ENCODE results near the gene C19orf33. TPM values are rescaled to one million over a fixed set of nuclear protein-coding genes. Genes with fewer than 3 reads are reported as not detected.

Gene C19orf33
- total RNA-seq, 1 experiment from 2014 or later = 135 TPM

- ChIA-PET CTCF (no interaction called here), POLR2A (interaction anchor here (1.8 kb wide), 1 partner anchor 67 kb away, joined by 5 read pairs; the partner anchor contains the start of gene SPINT2), RAD21 (ENCODE audit: low non-redundant PET in 1 of 2, low total read pairs in 2 of 2, uncharacterized antibody in 2 of 2, unreplicated experiment in 2 of 2) (no interaction called here)
- Histone ChIP-seq H3K27ac (ENCODE audit: low read depth, low read length) (no peak overlapping the region), H3K36me3 (ENCODE audit: control insufficient read depth in 1 of 2, insufficient read depth in 2 of 2, low read length in 2 of 2) (peaks cover 5 to 15% of the 10 kb centered on the region in 2 experiments; a peak in 3 of 4 replicates), H3K4me2 (ENCODE audit: low read length) (no peak overlapping the region), H2AFZ (ENCODE audit: low read depth, low read length, poor library complexity, severe bottlenecking) (no peak overlapping the region), H3K79me2 (ENCODE audit: insufficient read depth, low read length) (no peaks in the 10 kb centered on the region), H3K9me2 (ENCODE audit: insufficient read depth) (no peaks in the 10 kb centered on the region), H3K9ac (ENCODE audit: low read length) (no peak overlapping the region), H3K9me3 (ENCODE audit: control insufficient read depth in 1 of 2, insufficient read depth in 1 of 2, low read depth in 1 of 2, low read length in 2 of 2) (no peaks in the 10 kb centered on the region), H4K20me1 (ENCODE audit: insufficient read depth) (no peaks in the 10 kb centered on the region), H3K4me3 (replicated peaks in 1 of 2; ENCODE audit: low read depth in 1 of 2, low read length in 2 of 2) (no peak overlapping the region), H3K4me1 (ENCODE audit: control insufficient read depth in 1 of 2, insufficient read depth in 2 of 2, low read length in 2 of 2) (peaks cover 0 to 16% of the 10 kb centered on the region in 2 experiments; a peak in 2 of 4 replicates), H3K27me3 (ENCODE audit: insufficient read depth, low read length) (no peaks in the 10 kb centered on the region)
- ATAC-seq (no peak), DNase-seq (ENCODE audit: low read depth, low spot score) (no peak)
- BruUV-seq (replicated peaks) = no TSS peak
- TF ChIP-seq ZBTB33 (IDR thresholded peaks at IDR 0.05; ENCODE audit: extremely low read depth, insufficient replicate concordance, low read length) = no peak
- no peak for TF ChIP-seq EZH2phosphoT487 (IDR thresholded peaks at IDR 0.05; ENCODE audit: borderline replicate concordance)
- TF ChIP-seq POLR2A (IDR thresholded peaks at IDR 0.05; ENCODE audit: borderline replicate concordance, extremely low read depth, insufficient read depth, insufficient read length) = no peak
- no peak for TF ChIP-seq ZNF274 (IDR thresholded peaks at IDR 0.05; ENCODE audit: low read depth, low read length)
- no peak for TF ChIP-seq SRF (IDR thresholded peaks at IDR 0.05; ENCODE audit: low read depth)
- TF ChIP-seq, protein P1, sequence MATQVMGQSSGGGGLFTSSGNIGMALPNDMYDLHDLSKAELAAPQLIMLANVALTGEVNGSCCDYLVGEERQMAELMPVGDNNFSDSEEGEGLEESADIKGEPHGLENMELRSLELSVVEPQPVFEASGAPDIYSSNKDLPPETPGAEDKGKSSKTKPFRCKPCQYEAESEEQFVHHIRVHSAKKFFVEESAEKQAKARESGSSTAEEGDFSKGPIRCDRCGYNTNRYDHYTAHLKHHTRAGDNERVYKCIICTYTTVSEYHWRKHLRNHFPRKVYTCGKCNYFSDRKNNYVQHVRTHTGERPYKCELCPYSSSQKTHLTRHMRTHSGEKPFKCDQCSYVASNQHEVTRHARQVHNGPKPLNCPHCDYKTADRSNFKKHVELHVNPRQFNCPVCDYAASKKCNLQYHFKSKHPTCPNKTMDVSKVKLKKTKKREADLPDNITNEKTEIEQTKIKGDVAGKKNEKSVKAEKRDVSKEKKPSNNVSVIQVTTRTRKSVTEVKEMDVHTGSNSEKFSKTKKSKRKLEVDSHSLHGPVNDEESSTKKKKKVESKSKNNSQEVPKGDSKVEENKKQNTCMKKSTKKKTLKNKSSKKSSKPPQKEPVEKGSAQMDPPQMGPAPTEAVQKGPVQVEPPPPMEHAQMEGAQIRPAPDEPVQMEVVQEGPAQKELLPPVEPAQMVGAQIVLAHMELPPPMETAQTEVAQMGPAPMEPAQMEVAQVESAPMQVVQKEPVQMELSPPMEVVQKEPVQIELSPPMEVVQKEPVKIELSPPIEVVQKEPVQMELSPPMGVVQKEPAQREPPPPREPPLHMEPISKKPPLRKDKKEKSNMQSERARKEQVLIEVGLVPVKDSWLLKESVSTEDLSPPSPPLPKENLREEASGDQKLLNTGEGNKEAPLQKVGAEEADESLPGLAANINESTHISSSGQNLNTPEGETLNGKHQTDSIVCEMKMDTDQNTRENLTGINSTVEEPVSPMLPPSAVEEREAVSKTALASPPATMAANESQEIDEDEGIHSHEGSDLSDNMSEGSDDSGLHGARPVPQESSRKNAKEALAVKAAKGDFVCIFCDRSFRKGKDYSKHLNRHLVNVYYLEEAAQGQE (IDR thresholded peaks at IDR 0.05; ENCODE audit: low read depth) = no peak
- TF ChIP-seq JUND (IDR thresholded peaks at IDR 0.05) = no peak
- no peak for TF ChIP-seq SP1 (IDR thresholded peaks at IDR 0.05; ENCODE audit: low read depth)
- no peak for TF ChIP-seq EGR1 (IDR thresholded peaks at IDR 0.05; ENCODE audit: low read depth)
- no peak for TF ChIP-seq ZFX (IDR thresholded peaks at IDR 0.05)
- TF ChIP-seq YY1 (IDR thresholded peaks at IDR 0.05; ENCODE audit: extremely low read depth, insufficient replicate concordance, low read depth, low read length) = no peak
- TF ChIP-seq POLR2AphosphoS5 (IDR thresholded peaks at IDR 0.05; ENCODE audit: low read depth, low read length) = no peak
- TF ChIP-seq CEBPB (IDR thresholded peaks at IDR 0.05; ENCODE audit: low read depth) = no peak
- TF ChIP-seq FOSL1 (IDR thresholded peaks at IDR 0.05; ENCODE audit: low read depth) = no peak
- no peak for TF ChIP-seq SIN3A (IDR thresholded peaks at IDR 0.05; ENCODE audit: low read depth)
- TF ChIP-seq, protein P2, sequence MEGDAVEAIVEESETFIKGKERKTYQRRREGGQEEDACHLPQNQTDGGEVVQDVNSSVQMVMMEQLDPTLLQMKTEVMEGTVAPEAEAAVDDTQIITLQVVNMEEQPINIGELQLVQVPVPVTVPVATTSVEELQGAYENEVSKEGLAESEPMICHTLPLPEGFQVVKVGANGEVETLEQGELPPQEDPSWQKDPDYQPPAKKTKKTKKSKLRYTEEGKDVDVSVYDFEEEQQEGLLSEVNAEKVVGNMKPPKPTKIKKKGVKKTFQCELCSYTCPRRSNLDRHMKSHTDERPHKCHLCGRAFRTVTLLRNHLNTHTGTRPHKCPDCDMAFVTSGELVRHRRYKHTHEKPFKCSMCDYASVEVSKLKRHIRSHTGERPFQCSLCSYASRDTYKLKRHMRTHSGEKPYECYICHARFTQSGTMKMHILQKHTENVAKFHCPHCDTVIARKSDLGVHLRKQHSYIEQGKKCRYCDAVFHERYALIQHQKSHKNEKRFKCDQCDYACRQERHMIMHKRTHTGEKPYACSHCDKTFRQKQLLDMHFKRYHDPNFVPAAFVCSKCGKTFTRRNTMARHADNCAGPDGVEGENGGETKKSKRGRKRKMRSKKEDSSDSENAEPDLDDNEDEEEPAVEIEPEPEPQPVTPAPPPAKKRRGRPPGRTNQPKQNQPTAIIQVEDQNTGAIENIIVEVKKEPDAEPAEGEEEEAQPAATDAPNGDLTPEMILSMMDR (IDR thresholded peaks at IDR 0.05 in 2 of 3, conservative IDR thresholded peaks at IDR 0.05 in 1 of 3; ENCODE audit: borderline replicate concordance in 1 of 3, insufficient read depth in 1 of 3, low read depth in 2 of 3, low read length in 2 of 3) = no peak
- TF ChIP-seq, protein P3, sequence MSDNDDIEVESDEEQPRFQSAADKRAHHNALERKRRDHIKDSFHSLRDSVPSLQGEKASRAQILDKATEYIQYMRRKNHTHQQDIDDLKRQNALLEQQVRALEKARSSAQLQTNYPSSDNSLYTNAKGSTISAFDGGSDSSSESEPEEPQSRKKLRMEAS (IDR thresholded peaks at IDR 0.05) = no peak
- no peak for TF ChIP-seq ELF1 (IDR thresholded peaks at IDR 0.05; ENCODE audit: borderline replicate concordance, low read depth)
- no peak for TF ChIP-seq TCF7L2 (IDR thresholded peaks at IDR 0.05; ENCODE audit: borderline replicate concordance, extremely low read depth, insufficient read depth, insufficient read length)
- intact Hi-C loops (cut with micrococcal nuclease) = no loop called here
Observed at GRCh38 chr19:38331728-38332127, 27.7 kb downstream of the C19orf33 start.
